HFF-Myc (cell line): Measurements from ENCODE around the gene CDC42EP1.
"Not testable (repeated sequence)": the region's sequence is repeated elsewhere in the genome, so short reads cannot be mapped to it uniquely, and the experiment has no call there.

Experiments used
- DNase-seq: peaks from one replicate; pipeline ENCODE4 v3.0.0-alpha.2; 2011; ENCODE audit warnings: low read depth; ENCODE audit errors: extremely low read depth
- H3K4me3 ChIP-seq: replicated peaks from 2 replicates; pipeline ENCODE4 v1.5.1; 2011; ENCODE audit warnings: low read depth, mild to moderate bottlenecking, control low read depth, low read length
- TF ChIP-seq, protein P1 (sequence below): IDR thresholded peaks from 2 replicates; pipeline ENCODE4 v1.5.1; 2012; ENCODE audit warnings: mild to moderate bottlenecking, low read depth, low read length, control low read depth; ENCODE audit errors: missing control alignments

Gene CDC42EP1

GRCh38 chr22:37608477-37609239, 48.4 kb downstream of the CDC42EP1 start, which contains the start of gene GGA1:
Gene GGA1 (plus strand): TSS chr22:37608834. CDS start chr22:37608861, 27 bp downstream.
- H3K4me3 ChIP-seq = peak within 1 kb of the TSS; percentile 88
- TF ChIP-seq, protein P1, sequence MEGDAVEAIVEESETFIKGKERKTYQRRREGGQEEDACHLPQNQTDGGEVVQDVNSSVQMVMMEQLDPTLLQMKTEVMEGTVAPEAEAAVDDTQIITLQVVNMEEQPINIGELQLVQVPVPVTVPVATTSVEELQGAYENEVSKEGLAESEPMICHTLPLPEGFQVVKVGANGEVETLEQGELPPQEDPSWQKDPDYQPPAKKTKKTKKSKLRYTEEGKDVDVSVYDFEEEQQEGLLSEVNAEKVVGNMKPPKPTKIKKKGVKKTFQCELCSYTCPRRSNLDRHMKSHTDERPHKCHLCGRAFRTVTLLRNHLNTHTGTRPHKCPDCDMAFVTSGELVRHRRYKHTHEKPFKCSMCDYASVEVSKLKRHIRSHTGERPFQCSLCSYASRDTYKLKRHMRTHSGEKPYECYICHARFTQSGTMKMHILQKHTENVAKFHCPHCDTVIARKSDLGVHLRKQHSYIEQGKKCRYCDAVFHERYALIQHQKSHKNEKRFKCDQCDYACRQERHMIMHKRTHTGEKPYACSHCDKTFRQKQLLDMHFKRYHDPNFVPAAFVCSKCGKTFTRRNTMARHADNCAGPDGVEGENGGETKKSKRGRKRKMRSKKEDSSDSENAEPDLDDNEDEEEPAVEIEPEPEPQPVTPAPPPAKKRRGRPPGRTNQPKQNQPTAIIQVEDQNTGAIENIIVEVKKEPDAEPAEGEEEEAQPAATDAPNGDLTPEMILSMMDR = no peak
- peak; percentile 93 for DNase-seq

DNA sequence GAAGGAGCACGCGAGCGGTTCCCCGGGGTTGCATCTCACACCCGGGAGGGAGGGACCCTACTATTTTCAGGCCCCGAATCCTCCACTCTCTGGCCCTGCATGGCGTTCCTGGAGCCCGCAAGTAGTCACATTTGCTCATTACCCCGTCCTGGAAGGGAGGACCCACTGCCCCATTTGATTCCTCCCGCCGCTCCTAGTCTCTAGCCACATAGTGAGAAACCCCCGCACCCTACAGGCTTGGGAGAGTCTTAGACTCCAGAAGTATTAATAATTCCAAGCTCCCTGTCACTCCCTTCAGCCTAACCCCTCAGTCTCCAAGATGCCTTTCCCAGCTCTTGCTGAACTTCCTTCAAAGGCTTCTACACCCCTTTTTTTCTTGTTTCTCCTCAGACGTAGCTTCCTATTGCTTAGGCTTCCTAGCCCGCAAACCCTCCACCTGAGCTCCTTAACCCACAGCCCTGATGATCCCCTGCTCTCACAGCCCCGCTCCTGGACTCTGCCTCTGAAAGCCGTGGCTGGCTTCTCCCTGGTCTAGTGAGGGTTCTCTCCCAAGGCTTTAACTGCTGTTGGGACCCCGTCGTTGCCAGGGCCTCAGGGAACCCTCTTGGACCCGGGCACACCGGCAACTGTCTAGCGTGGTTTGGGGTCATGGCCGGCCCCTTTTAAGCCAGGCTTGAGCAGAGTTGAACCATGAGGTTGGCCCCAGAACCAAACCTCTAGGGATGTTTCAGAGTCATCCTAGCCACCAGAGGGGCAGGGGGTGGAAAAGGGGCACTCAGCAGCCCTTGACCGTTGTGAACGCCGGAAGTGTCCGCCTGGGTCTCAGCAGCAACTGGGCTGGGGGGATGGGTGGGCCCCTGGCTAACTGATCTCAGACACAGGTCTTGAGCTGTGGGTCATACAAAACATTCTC, 49.2 kb downstream of the CDC42EP1 start:
- DNase-seq = no peak
- TF ChIP-seq, protein P1 = no peak
- peak overlapping the region; percentile 88 for H3K4me3 ChIP-seq

GRCh38 chr22:37610153-37610475, 49.8 kb downstream of the CDC42EP1 start:
- DNase-seq = not testable (repeated sequence)
- peak overlapping the region; percentile 88 for H3K4me3 ChIP-seq

DNA sequence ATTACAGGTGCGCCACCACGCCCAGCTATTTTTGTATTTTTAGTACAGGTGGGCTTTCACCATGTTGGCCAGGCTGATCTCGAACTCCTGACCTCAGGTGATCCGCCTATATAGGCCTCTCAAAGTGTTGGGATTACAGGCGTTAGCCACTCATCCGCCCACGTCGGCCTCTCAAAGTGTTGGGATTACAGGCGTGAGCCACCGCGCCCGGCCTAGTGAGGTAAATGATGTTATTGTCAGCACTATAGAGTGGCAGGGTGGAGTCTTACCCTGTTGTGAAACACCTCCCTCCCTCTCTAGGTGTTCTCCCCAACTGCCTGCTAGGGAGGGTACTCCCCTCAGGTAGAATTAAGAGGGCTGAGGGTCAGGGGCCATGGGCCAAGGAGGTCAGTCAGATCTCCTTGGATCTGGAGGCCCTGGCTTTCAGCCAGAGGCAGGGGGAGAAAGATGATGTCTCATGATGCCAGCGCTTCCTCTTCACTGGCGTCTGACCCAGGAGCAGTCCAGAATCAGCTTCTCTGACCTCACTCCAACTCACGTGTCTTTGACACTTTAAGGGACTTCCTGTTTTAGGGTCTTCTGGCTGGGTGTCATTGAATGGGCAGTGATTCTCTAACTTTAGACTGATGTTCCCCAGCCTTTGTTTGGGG, 50.3 kb downstream of the CDC42EP1 start:
- DNase-seq = no peak
- TF ChIP-seq, protein P1 = no peak
- peak overlapping the region; percentile 88 for H3K4me3 ChIP-seq

DNA sequence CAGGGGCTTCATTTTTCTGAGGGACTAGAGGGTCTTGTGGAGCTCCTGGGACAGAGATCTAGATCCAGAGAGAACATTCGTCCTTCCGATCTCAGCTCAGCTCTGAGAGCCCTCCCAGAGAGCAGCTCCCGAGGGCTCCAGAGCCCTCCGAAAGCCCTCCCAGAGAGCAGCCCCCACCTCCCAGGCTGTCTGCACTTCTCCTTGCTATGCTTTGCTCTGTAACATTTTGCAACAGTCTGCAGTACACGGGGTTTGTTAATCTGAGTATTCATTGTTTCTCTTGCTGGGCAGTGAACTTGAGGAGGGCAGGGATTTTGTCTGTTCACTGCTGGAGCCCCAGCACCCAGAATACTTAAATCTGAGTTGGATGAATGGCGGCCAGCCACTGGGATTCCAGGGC, 50.9 kb downstream of the CDC42EP1 start:
- TF ChIP-seq, protein P1 = no peak
- H3K4me3 ChIP-seq = no peak overlapping the region

GRCh38 chr22:37616201-37617083, 56.2 kb downstream of the CDC42EP1 start:
- DNase-seq = no peak
- TF ChIP-seq, protein P1 = no peak
- H3K4me3 ChIP-seq = no peak overlapping the region

More for the DNA sequence above, 50.9 kb downstream of the CDC42EP1 start:
- no peak for DNase-seq
